HG03108 (cell line): Measurements from ENCODE around the gene KDM5A.
"Not testable (repeated sequence)": the region's sequence is repeated elsewhere in the genome, so short reads cannot be mapped to it uniquely, and the experiment has no call there.

Experiments
- ATAC-seq: cut with Tn5 transposase; IDR thresholded peaks from one replicate; pipeline ENCODE4 v1.9.1; 2021; ENCODE audit warnings: moderate library complexity; ENCODE audit not compliant: unreplicated experiment

KDM5A gene

GRCh38 chr12:241266-241665 is 147.9 kb downstream of the KDM5A start:
- no peak for ATAC-seq

- ATAC-seq, result no peak
These were observed 148.6 kb downstream of the KDM5A start for GRCh38 chr12:240566-240965.

DNA sequence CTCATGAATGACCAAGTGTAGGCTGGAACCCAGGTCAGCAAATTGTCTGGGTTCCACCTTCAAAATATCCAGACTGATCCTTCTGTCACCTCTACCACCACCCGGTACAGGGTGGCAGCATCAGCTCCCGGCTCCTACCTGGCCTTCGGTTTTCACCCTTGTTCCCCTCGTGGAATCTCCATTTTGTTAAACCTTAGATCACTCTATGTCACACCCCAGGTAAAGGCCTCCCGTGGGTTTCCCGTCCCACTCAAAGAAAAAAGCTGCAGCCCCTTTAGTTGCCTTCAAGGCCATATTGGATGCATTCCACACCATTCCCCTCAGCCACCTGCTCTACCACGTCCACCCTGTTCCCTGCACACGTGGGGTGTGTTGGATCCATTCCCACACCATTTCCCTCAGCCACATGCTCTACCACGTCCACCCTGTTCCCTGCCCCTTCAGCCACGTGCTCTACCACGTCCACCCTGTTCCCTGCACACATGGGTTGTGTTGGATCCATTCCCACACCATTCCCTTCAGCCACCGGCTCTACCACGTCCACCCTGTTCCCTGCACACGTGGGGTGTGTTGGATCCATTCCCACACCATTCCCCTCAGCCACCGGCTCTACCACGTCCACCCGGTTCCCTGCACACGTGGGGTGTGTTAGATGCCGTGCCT is 150.3 kb downstream of the KDM5A start:
- ATAC-seq, result no peak

DNA sequence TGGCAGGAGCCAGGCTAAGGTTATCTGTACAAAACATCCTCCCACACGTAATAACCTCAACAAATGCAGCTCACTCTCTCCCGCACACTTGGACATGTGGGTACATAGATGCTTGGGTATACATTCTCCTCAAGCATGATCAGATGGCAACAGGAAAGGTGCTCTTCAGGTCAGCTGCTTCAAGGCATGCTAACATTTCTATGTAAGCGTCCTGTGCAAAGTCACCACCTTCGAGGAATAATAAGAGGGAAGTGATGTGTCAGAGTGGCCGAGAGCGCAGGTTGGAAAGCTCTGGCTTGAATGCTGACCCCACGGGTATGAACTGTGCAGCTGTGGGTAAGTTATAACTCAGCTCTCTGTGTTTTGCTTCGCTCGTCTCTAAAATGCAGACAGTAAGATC is 151.0 kb downstream of the KDM5A start:
- ATAC-seq, result no peak

DNA sequence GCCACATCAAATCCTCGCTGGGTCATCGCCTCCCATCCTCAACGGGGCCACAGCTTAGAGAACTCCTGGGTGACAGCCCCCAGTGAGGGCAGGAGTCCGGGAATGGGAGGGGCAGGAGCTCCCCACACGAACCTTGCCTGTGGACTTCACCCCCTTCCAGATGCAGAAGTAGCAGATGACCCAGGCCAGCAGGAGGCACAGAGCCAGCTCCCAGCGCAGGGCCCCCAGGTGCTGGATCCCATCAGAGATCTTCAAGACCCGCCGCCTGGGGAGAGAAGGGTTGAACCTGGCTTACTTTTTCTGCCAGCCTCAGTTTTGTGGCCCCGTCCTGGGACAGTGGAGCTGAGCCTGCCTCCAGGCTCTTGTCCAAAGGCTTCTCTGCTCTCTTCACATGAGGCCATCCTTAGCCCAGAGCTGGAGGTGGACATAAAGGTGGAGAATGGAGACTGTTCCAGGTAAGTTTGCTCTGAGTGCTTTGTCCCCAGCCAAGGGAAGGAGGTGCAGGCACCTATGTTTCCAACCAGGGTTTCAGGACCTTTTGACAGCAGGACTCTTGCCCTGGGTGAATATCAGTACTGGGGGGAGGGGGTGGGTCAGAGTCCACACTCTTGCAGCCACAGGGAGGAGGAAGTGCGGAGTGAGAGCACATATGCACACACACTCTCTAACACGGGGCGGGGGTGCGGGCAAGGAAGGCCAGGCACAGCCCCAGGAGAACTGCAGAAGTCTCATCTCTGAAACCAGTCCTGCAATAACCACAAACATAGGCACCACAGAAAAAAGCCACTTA is 151.9 kb downstream of the KDM5A start:
- ATAC-seq, result no peak

DNA sequence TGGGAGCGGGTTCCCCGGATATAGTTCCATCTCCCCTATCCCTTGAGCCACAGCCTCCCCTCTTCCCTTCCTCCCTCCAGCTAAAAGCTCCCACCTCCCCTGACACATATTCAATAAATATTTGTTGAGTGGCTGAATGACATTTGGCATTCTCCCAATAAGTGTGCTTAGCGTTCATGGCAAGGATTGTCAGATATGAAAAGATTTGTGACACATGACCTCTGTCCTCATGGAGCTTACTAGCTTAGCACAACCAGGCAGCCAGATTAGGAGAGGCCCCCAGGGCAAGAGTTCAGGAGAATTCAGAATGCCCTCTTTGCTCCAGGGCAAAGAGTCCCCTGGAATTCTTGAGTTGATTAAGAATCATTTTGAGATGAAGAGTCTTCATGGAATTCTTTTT is 152.7 kb downstream of the KDM5A start:
- ATAC-seq, result no peak

- not testable (repeated sequence) for ATAC-seq
These were observed 153.2 kb downstream of the KDM5A start for GRCh38 chr12:235967-236366.

DNA sequence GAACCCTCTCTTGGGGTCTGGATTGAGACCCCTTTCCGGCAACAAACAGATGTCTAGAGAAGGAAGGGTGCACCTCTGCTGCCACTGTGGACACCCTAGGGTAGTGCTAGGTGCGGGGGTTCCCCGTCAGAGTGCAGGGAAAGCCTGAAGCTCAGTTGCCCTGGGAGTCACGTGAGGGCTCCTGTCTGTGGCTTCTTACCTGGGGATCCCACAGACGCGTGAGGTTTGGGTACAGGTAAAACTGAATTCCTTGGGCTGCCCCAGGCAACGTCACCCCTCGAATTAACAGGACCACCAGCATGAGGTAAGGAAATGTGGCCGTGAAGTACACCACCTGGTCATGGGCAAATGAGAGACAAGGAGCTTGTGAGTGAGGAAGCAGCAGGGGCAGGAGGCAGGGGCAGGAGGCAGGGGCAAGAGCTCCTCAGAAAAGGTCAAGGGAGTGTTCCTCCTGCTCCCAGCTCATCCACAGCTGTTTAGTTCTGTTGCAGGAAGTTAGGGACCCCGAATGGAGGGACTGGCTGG is 154.2 kb downstream of the KDM5A start:
- no peak for ATAC-seq

- no peak for ATAC-seq
These were observed 155.1 kb downstream of the KDM5A start for GRCh38 chr12:234019-234418.

GRCh38 chr12:233615-233968 is 155.5 kb downstream of the KDM5A start:
- no peak for ATAC-seq

DNA sequence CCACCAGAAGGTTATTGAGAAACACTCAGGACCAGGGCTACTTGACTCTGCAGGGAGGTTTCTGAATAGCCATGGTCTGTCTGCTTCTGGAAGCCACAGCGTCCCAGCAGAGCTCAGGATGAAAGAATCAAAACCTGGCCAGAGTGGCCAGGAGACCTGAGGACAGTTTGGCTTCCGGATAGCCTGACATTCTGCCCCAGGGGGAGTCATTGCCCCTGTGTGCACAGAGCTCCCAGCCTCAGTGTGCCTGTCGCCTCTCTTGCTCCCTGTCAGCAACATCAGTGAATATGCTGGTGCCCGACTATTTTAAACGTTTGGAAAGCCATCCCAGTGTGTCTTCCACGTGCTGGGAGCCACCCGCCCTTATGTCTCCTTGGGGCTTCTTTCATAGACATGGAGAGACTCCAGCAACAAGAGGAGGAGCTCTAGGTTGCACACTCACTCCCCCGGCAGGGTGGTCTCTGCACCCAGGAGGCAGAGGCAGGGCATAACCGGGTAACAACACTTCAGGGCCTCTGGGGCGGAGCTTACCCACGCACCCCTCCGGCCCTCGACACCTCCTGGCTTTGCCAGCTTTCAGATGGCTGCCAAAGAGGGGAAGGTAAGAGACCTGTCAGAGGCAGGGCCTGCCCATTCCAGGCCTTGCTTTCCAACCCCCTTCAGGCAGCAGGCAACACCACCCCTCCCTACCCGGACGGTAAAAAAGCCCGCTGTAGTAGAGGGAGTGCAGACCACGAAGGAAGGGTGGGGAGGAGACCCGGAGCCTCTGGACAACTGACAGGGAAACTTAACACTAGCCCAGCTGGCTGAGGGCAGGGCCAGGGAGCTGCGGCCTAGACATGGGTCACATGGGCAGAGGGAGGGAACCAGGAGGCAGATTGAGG is 156.1 kb downstream of the KDM5A start:
- no peak for ATAC-seq

- no peak for ATAC-seq
These were observed 158.0 kb downstream of the KDM5A start for GRCh38 chr12:230925-231671.
